ENCODE measurements around the gene CLK2.
"Not testable (repeated sequence)": the region's sequence is repeated elsewhere in the genome, so short reads cannot be mapped to it uniquely, and the experiment has no call there.

CLK2 gene

DNA sequence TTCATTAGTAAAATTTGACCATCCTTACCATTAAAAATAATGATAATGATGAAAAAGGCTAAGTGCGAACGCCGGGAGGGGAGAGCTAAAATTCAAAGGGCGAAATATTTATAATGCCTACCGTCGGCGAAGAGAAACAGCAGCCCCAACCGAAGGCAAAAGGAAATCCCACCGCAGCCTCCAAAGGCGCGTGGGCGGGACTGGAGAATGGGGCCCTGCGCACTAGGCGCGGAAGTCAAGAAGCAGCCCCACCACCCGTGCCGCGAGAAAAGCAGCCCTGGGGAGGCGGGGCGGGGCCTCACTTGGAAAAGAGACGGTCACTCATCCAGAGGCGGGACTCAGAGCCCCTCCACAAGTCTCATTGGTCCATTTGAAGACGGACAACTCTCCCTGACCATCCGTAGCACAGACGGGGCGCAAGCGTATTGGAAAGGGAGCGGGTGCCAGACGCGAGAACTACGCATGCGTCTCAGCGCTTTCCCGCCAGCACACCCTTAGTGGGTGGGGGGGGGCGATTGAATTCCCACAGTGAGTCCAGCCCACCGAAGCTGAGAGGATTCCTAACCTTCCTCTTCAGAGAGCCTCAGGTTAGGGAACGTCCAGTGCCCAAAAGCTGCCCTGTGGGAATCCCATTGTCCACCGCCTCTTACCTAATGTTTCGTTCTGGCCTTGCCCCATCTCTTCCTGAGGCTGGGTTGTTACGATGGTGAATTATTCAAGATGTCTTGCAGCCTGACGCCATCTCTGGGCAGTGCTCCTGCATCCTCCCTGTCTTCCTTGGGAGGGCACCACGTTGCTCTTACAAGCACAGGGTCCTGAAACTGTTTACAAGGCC, 45.8 kb downstream of the CLK2 start:
- peak; percentile 96 for DNase-seq (ENCODE audit: low read depth)
- H3K4me3 ChIP-seq (ENCODE audit: low read depth, low read length), result peak overlapping the region; percentile 89
- TF ChIP-seq CTCF (IDR thresholded peaks at IDR 0.05; ENCODE audit: control insufficient read depth, extremely low read depth, insufficient read depth), result no peak

DNA sequence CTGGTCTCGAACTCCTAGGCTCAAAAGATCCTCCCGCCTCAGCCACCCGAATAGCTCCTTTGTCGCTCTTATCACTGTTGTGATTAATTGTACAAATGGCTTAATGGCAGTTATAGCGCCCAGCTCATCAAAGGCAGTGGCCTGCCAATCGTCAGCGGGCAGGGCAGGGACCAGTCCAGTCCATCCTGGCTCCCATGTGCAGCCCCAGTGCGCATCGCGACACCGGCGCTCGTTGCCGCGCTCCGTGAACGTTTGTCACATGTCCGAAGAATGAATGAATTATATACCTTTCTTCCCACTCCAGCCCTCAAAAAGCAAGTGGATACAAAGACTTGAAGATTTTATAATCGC, 46.4 kb downstream of the CLK2 start:
- DNase-seq (ENCODE audit: low read depth), result no peak
- TF ChIP-seq CTCF (IDR thresholded peaks at IDR 0.05; ENCODE audit: control insufficient read depth, extremely low read depth, insufficient read depth), result no peak
- H3K4me3 ChIP-seq (ENCODE audit: low read depth, low read length), result peak overlapping the region; percentile 89

DNA sequence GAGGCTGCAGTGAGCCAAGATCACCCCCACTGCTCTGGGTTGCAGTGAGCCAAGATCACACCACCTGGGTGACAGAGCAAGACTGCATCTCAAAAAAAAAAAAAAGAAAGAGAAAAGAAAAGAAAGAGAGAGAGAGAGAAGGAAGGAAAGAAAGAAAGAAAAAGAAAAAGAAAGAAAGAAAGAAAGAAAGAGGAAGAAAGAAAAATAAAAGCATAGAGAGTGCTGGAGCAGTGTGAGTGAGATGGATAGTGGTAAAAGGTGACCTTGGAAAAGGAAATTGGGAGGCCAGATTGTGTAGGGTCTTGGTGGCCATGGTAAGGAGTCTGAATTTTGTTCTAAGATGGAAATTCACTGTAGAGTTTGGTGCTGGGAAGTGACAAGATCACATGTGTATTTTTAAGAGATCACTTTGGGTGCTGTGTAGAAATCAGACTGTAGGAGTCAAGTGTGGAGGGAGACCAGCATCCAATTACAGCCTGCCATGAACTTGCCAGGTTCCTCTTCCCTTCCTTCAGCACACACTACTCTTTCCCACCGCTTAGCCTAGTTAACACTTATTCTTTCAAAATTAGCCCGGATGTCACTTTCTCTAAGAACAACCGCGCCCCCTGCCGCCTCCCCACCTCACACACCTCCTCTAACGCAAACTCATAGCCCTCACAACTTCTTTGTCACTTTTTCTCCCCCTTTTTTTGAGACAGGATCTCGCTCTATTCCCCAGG, 47.0 kb downstream of the CLK2 start:
- peak; percentile 56 for TF ChIP-seq CTCF (IDR thresholded peaks at IDR 0.05; ENCODE audit: control insufficient read depth, extremely low read depth, insufficient read depth)
- H3K4me3 ChIP-seq (ENCODE audit: low read depth, low read length), result peak overlapping the region; percentile 89
- no peak for DNase-seq (ENCODE audit: low read depth)

DNA sequence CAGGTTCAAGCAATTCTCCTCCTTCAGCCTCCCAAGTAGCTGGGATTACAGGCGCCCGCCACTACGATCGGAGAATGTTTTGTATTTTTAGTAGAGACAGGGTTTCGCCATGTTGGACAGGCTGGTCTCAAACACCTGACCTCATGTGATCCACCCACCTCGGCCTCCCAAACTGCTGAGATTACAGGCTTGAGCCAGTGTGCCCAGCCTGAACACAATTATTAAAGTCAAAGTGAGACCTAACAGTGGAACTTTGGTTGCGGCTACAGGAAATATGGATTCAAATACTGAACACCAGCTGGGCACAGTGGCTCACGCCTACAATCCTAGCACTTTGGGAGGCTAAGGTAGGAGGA, 47.9 kb downstream of the CLK2 start:
- DNase-seq (ENCODE audit: low read depth); H3K4me3 ChIP-seq (ENCODE audit: low read depth, low read length): not testable (repeated sequence)

- no peak for DNase-seq (ENCODE audit: low read depth)
- TF ChIP-seq CTCF (IDR thresholded peaks at IDR 0.05; ENCODE audit: control insufficient read depth, extremely low read depth, insufficient read depth), result no peak
- H3K4me3 ChIP-seq (ENCODE audit: low read depth, low read length), result no peak overlapping the region
Measured at GRCh38 chr1:155223047-155223446, 50.3 kb downstream of the CLK2 start.

GRCh38 chr1:155220211-155220965, 52.9 kb downstream of the CLK2 start:
- DNase-seq (ENCODE audit: low read depth); H3K4me3 ChIP-seq (ENCODE audit: low read depth, low read length): not testable (repeated sequence)

DNA sequence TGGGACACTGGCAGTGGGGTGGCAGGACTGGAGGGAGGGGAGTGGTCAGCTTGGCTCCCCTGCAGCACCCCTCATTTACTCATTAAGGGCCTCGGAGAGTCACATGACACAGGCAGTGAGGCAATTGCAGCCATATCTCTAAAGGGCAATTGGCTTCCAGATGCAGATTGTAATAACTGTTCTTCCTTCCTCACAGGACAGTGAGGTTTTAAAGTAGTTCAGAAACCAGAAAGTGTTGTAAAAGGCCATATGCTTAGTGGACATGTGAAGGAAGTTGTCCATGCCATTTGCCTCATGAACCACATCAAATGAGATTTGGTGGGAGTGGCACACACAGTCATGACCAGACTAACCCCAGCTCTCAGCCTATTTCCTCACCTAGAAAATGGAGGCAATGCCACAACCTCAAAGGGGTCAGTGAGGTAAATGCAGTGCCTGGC, 53.7 kb downstream of the CLK2 start:
- peak overlapping the region; percentile 43; the same call in 1 of the 2 replicates for H3K4me3 ChIP-seq (ENCODE audit: low read depth, low read length)
- DNase-seq (ENCODE audit: low read depth), result no peak
- no peak for TF ChIP-seq CTCF (IDR thresholded peaks at IDR 0.05; ENCODE audit: control insufficient read depth, extremely low read depth, insufficient read depth)
